GM12878 (cell line): ENCODE data around the gene RPL13A. TPM values are rescaled to one million over a fixed set of nuclear protein-coding genes. Genes with fewer than 3 reads are reported as not detected.
A peak's percentile ranks its signal among the peaks of the same experiment; 100 is the strongest.

ENCODE experiments used
- ATAC-seq: fragments of 200-7000 bp; cut with Tn5 transposase; 3 replicates; pipeline ENCODE4 v1.9.1; 2020; ENCODE audit warnings: mild to moderate bottlenecking, moderate library complexity
- BruUV-seq: library from RNA; stranded (reverse); fragments of 400-500 nt; replicated peaks from 2 replicates; lab custom pipeline; 2021; lab: Mats Ljungman, UMichigan
- CTCF ChIA-PET: fragments of 300-600 bp; sonication (Branson Sonifier 250); formaldehyde crosslinking; extraction: SDS; loops from one replicate; lab custom pipeline; 2021; ENCODE audit warnings: inconsistent platforms; lab: Yijun Ruan, JAX
- POLR2A ChIA-PET: fragments of 350-600 bp; formaldehyde crosslinking; extraction: SDS; loops from one replicate; lab custom pipeline; 2021; ENCODE audit warnings: inconsistent platforms; lab: Charles Lee
- RAD21 ChIA-PET: fragments of 300-600 bp; sonication (Branson Sonifier 250); formaldehyde crosslinking; loops from one replicate; lab custom pipeline; 2023; ENCODE audit warnings: antibody characterized with exemption; ENCODE audit not compliant: unreplicated experiment; lab: Charles Lee
- SMC1A ChIA-PET: fragments of 300-600 bp; sonication (Branson Sonifier 250); formaldehyde crosslinking; loops from one replicate; lab custom pipeline; 2023; ENCODE audit not compliant: unreplicated experiment, uncharacterized antibody; lab: Charles Lee
- DNase-seq: peaks from one replicate; pipeline ENCODE4 v3.0.0-alpha.2; 2011; ENCODE audit warnings: low read depth, low spot score
- FAIRE-seq: peaks from 3 replicates; lab custom pipeline; 2011; peaks lifted over from hg19 to GRCh38; lab: Jason Lieb, UNC
- H2AFZ ChIP-seq: 2 replicates; pipeline ENCODE4 v1.6.0; 2011; ENCODE audit warnings: low read depth, low read length, control low read depth; ENCODE audit not compliant: control insufficient read depth
- H3K27ac ChIP-seq: 2 replicates; pipeline ENCODE4 v1.5.1; 2011; ENCODE audit warnings: control low read depth; ENCODE audit not compliant: control insufficient read depth, insufficient read depth
- H3K27me3 ChIP-seq, 2 experiments: replicated peaks in 1 of 2; 2 replicates each; pipeline versions ENCODE4 v1.6.0 to v1.6.1; 2011; ENCODE audit warnings: low read length in 1 of 2; ENCODE audit not compliant: control insufficient read depth in 2 of 2, insufficient read depth in 2 of 2
- H3K36me3 ChIP-seq, 2 experiments: 2 replicates each; pipeline ENCODE4 v1.5.1; 2011; ENCODE audit warnings: low read length in 1 of 2; ENCODE audit not compliant: control insufficient read depth in 2 of 2, insufficient read depth in 2 of 2
- H3K4me1 ChIP-seq: 2 replicates; pipeline ENCODE4 v1.6.1; 2011; ENCODE audit warnings: mild to moderate bottlenecking, low read length, moderate library complexity, mixed read lengths; ENCODE audit not compliant: control insufficient read depth, insufficient read depth
- H3K4me2 ChIP-seq: 2 replicates; pipeline ENCODE4 v1.6.0; 2011; ENCODE audit warnings: control low read depth; ENCODE audit not compliant: control insufficient read depth, insufficient read depth
- H3K4me3 ChIP-seq: fragments of 200-600 bp; sonication (generic); 2 replicates; pipeline ENCODE4 v1.5.1; 2016
- H3K79me2 ChIP-seq: 2 replicates; pipeline ENCODE4 v1.6.0; 2011; ENCODE audit warnings: low read length; ENCODE audit not compliant: control insufficient read depth, insufficient read depth
- H3K9ac ChIP-seq: 2 replicates; pipeline ENCODE4 v1.8.0; 2011; ENCODE audit warnings: low read length, control low read depth, mixed read lengths; ENCODE audit not compliant: control insufficient read depth, insufficient read depth
- H3K9me3 ChIP-seq: replicated peaks from 3 replicates; pipeline ENCODE4 v1.5.1; 2011; ENCODE audit warnings: mild to moderate bottlenecking, low read length; ENCODE audit not compliant: control insufficient read depth, insufficient read depth
- H4K20me1 ChIP-seq: 2 replicates; pipeline ENCODE4 v1.6.0; 2011; ENCODE audit not compliant: control insufficient read depth, insufficient read depth
- CBX3 ChIP-seq: fragments of 200-600 bp; sonication (generic); IDR thresholded peaks from 2 replicates; pipeline ENCODE4 v1.6.1; 2016; ENCODE audit warnings: low read depth, borderline replicate concordance
- CREB1 ChIP-seq: IDR thresholded peaks from 2 replicates; pipeline ENCODE4 v1.6.1; 2012; ENCODE audit warnings: low read depth, mild to moderate bottlenecking, inconsistent platforms
- FOXM1 ChIP-seq: IDR thresholded peaks from 2 replicates; pipeline ENCODE4 v1.6.1; 2012; ENCODE audit warnings: low read depth, mild to moderate bottlenecking, inconsistent platforms, low read length, moderate library complexity
- GATAD2B ChIP-seq: fragments of 450-650 bp; conservative IDR thresholded peaks from 2 replicates; pipeline ENCODE4 v1.6.1; 2017; ENCODE audit warnings: low read depth, mild to moderate bottlenecking, moderate library complexity
- JUND ChIP-seq: IDR thresholded peaks from 2 replicates; pipeline ENCODE4 v1.6.1; 2012; ENCODE audit warnings: low read depth, mild to moderate bottlenecking, low read length, improper control_type of control experiment, moderate library complexity
- NBN ChIP-seq: fragments of 450-650 bp; IDR thresholded peaks from 2 replicates; pipeline ENCODE4 v1.6.1; 2016
- NRF1 ChIP-seq: conservative IDR thresholded peaks from 2 replicates; pipeline ENCODE4 v1.6.1; 2011; ENCODE audit warnings: mild to moderate bottlenecking, low read depth, low read length, improper control_type of control experiment
- PAX8 ChIP-seq: fragments of 450-650 bp; IDR thresholded peaks from 2 replicates; pipeline ENCODE4 v1.6.1; 2017; ENCODE audit warnings: mild to moderate bottlenecking, moderate library complexity
- WRNIP1 ChIP-seq: IDR thresholded peaks from 2 replicates; pipeline ENCODE4 v1.6.1; 2011; ENCODE audit warnings: low read depth, low read length, improper control_type of control experiment, borderline replicate concordance
- ZNF592 ChIP-seq: fragments of 450-650 bp; IDR thresholded peaks from 2 replicates; pipeline ENCODE4 v1.6.1; 2017; ENCODE audit warnings: mild to moderate bottlenecking, moderate library complexity
- ZNF687 ChIP-seq: fragments of 450-650 bp; IDR thresholded peaks from 2 replicates; pipeline ENCODE4 v1.6.1; 2017; ENCODE audit warnings: mild to moderate bottlenecking, moderate library complexity
- WGBS: methylation state at CpG from one replicate; pipeline ENCODE4 v1.1.6; 2016; ENCODE audit warnings: low lambda C conversion rate; ENCODE audit not compliant: insufficient replicate concordance, insufficient coverage; ENCODE audit errors: missing lambda C conversion rate; 5-methylcytosine and 5-hydroxymethylcytosine counted together
- in situ Hi-C: fragments of 300-500 bp; cut with MboI; formaldehyde crosslinking; loops from 9 replicates; pipeline ENCODE4 v1.14.3; 2018; ENCODE audit warnings: mixed read lengths
- intact Hi-C: fragments of 100-400 bp; cut with micrococcal nuclease; formaldehyde crosslinking; loops from one replicate; pipeline ENCODE4 v1.14.2; 2022; ENCODE audit not compliant: unreplicated experiment
- polyA plus RNA-seq, 11 experiments: library from polyadenylated mRNA; depleted of rRNA in 4 of 11; unstranded in 6 of 11; stranded (reverse) in 5 of 11; fragments of >200 nt; fragmentation: Nextera tagmentation in 4 of 11; fragmentation: Illumina TruSeq in 1 of 11; extraction: Ambion mirVana in 4 of 11; extraction: Trizol in 1 of 11; gene quantifications; 1 replicate in 1 of 11; 2 replicates in 10 of 11; pipeline versions ENCODE4 v1.2.1 to v1.2.3, GENCODE V29; 2011 to 2016; ENCODE audit warnings: inconsistent platforms in 2 of 11, missing spikeins in 2 of 11, low read depth in 1 of 11
- total RNA-seq, 4 experiments: library from RNA; depleted of rRNA in 3 of 4; stranded (reverse); fragments of >200 nt in 3 of 4; fragmentation: Illumina TruSeq in 1 of 4; extraction: Trizol in 1 of 4; gene quantifications; 2 replicates each; pipeline versions ENCODE4 v1.2.1 to v1.2.3, GENCODE V29; 2013 to 2021
- TF ChIP-seq, protein P1 (sequence below): IDR thresholded peaks from 2 replicates; pipeline ENCODE4 v1.6.1; 2012; ENCODE audit warnings: low read depth, low read length, improper control_type of control experiment

Gene RPL13A
- total and polyA plus RNA-seq, 10 of the 15 experiments (the other 5 are each of a cell fraction or from before 2014, with no cell fraction given) = 1,426 to 8,961 (median 4,266) TPM

GRCh38 chr19:49492573-49493405 is 5.4 kb downstream of the RPL13A start (continued):
- TF ChIP-seq GATAD2B (no peak), NBN (no peak), CBX3 (no peak), JUND (no peak)

- intact Hi-C loops (loop anchor here (1.0 to 2.0 kb wide), 4 partner anchors 9 to 180 kb away; partner anchors contain the start of genes PRMT1, RPL13A and RRAS), in situ Hi-C loops (loop anchor here (5.0 kb wide), 1 partner anchor 171 kb away; the partner anchor contains the start of genes BCL2L12 and IRF3)
- BruUV-seq = TSS peak; percentile 83
- ChIA-PET CTCF (no interaction called here), SMC1A (interaction anchor here (0.9 kb wide), 1 partner anchor 9 kb away, joined by 4 read pairs; the partner anchor contains the start of gene RPL13A), RAD21 (interaction anchor here (1.0 to 2.0 kb wide), 2 partner anchors 45 to 180 kb away, joined by 3 to 4 read pairs; partner anchors contain the start of gene PIH1D1), POLR2A (interaction anchor here (0.9 to 5.3 kb wide), 5 partner anchors 9 to 503 kb away, joined by 4 to 44 read pairs (median 4); partner anchors contain the start of genes ALDH16A1, FUZ, PIH1D1 and RPL13A)
- peak overlapping the region; percentile 100 for H3K9ac ChIP-seq
- no peak overlapping the region for H2AFZ ChIP-seq
- DNase-seq = no peak
- H3K79me2 ChIP-seq = peaks cover 30% of the 10 kb centered on the region
- FAIRE-seq = no peak
- H3K4me1 ChIP-seq = peaks cover 35% of the 10 kb centered on the region
- H3K4me3 ChIP-seq = peak overlapping the region; percentile 79
- H3K4me2 ChIP-seq = peak overlapping the region; percentile 91
- H3K27me3 ChIP-seq = no peaks in the 10 kb centered on the region
- H3K27ac ChIP-seq = peak overlapping the region; percentile 85
- peaks cover 20 to 36% of the 10 kb centered on the region in 2 experiments for H3K36me3 ChIP-seq
- H3K9me3 ChIP-seq = no peaks in the 10 kb centered on the region; the same call in 1 of the 3 replicates
- ATAC-seq = no peak
- 0% methylated on average over 11 of the region's 11 CpGs for WGBS
- peaks cover 7% of the 10 kb centered on the region; the same call in 1 of the 2 replicates for H4K20me1 ChIP-seq
- TF ChIP-seq NBN (0 out of 2 replicates have a peak, but pooled peaks have one; percentile 3), NRF1 (no peak), FOXM1 (no peak), PAX8 (no peak), ZNF687 (0 out of 2 replicates have a peak, but pooled peaks have one; percentile 4), ZNF592 (no peak), CREB1 (no peak), WRNIP1 (0 out of 2 replicates have a peak, but pooled peaks have one; percentile 46)
- TF ChIP-seq, protein P1, sequence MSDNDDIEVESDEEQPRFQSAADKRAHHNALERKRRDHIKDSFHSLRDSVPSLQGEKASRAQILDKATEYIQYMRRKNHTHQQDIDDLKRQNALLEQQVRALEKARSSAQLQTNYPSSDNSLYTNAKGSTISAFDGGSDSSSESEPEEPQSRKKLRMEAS = 0 out of 2 replicates have a peak, but pooled peaks have one; percentile 28
Measured at GRCh38 chr19:49496574-49497008, 9.2 kb downstream of the RPL13A start.
